GM12892 (cell line): ENCODE measurements around the gene ATXN7.

Experiments used
- POLR2A ChIP-seq: IDR thresholded peaks from 2 replicates; pipeline ENCODE4 v1.6.1; 2011; ENCODE audit warnings: low read depth, low read length, control low read depth
- POLR2AphosphoS5 ChIP-seq: IDR thresholded peaks from 2 replicates; pipeline ENCODE4 v1.6.1; 2011; ENCODE audit warnings: low read depth, low read length, control low read depth

GRCh38 chr3:63911873-63912767 is 48.5 kb downstream of the ATXN7 start, which contains the start of gene SCAANT1:
- TF ChIP-seq POLR2A (peak; percentile 72; the same call in 1 of the 2 replicates), POLR2AphosphoS5 (peak; percentile 31; the same call in 1 of the 2 replicates)
